Memory B cell (primary cell): ENCODE results near the gene RPP25L.
A peak's percentile ranks its signal among the peaks of the same experiment; 100 is the strongest.
"Not testable (repeated sequence)": the region's sequence is repeated elsewhere in the genome, so short reads cannot be mapped to it uniquely, and the experiment has no call there.

ENCODE experiments used
- ATAC-seq: fragments of 150-1000 bp; cut with Tn5 transposase; 2 replicates; pipeline ENCODE4 v1.10.0; 2021; ENCODE audit warnings: low read depth, mild to moderate bottlenecking, moderate library complexity
- DNase-seq, 2 donors: peaks; one replicate each; pipeline ENCODE4 v3.0.0; 2022; ENCODE audit warnings: low spot score in 2 of 2
- H3K27ac Mint-ChIP-seq: one replicate; pipeline ENCODE4 v1.8.0; 2022; ENCODE audit warnings: mild to moderate bottlenecking, moderate library complexity, mixed read lengths
- H3K27me3 Mint-ChIP-seq: one replicate; pipeline ENCODE4 v1.8.0; 2022; ENCODE audit warnings: mixed read lengths
- H3K36me3 Mint-ChIP-seq: one replicate; pipeline ENCODE4 v1.8.0; 2022; ENCODE audit warnings: mild to moderate bottlenecking, mixed read lengths
- H3K4me1 Mint-ChIP-seq: one replicate; pipeline ENCODE4 v1.8.0; 2022; ENCODE audit warnings: mixed read lengths
- H3K4me3 Mint-ChIP-seq: one replicate; pipeline ENCODE4 v1.8.0; 2022; ENCODE audit warnings: mild to moderate bottlenecking, moderate library complexity, mixed read lengths
- H3K9me3 Mint-ChIP-seq: one replicate; pipeline ENCODE4 v1.8.0; 2022; ENCODE audit warnings: mixed read lengths

Gene RPP25L

DNA sequence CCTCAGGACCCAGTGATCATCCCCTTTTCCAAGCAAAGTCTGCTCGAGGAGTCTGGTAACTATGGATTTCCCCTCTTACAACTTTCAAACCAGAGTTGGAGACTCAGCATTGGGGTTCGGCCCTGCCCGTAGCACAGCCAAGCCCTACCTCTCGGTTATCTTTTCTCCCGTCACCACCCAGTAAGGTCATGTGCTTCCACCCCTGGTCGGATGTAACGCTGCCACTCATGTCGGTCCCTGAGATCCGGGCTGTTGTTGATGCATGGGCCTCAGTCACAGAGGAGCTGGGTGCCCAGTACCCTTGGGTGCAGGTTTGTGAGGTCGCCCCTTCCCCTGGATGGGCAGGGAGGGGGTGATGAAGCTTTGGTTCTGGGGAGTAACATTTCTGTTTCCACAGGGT lies 35.8 kb upstream of the RPP25L start:
- peaks cover 19% of the 10 kb centered on the region for H3K4me1 Mint-ChIP-seq
- no peak for DNase-seq

DNA sequence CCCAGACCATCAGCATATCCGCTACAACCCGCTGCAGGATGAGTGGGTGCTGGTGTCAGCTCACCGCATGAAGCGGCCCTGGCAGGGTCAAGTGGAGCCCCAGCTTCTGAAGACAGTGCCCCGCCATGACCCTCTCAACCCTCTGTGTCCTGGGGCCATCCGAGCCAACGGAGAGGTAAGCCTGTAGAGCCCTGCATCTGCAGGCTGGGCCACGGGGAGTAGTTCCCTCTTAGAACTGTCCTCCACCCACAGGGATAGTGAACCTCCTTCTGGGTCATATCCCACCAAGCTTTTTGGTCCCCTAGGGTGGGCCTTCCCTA lies 35.1 kb upstream of the RPP25L start:
- Mint-ChIP-seq H3K4me1 (peaks cover 14% of the 10 kb centered on the region), H3K27me3 (no peaks in the 10 kb centered on the region), H3K27ac (peak overlapping the region; percentile 7), H3K9me3 (no peaks in the 10 kb centered on the region), H3K36me3 (peaks cover 5% of the 10 kb centered on the region), H3K4me3 (peak overlapping the region; percentile 96)
- no peak for ATAC-seq
- no peak for DNase-seq

More for the DNA sequence above, 35.8 kb upstream of the RPP25L start:
- H3K4me3 Mint-ChIP-seq = peak overlapping the region; percentile 96
- H3K9me3 Mint-ChIP-seq = no peaks in the 10 kb centered on the region
- H3K36me3 Mint-ChIP-seq = peaks cover 5% of the 10 kb centered on the region
- no peak for ATAC-seq
- H3K27me3 Mint-ChIP-seq = no peaks in the 10 kb centered on the region
- H3K27ac Mint-ChIP-seq = no peak overlapping the region

DNA sequence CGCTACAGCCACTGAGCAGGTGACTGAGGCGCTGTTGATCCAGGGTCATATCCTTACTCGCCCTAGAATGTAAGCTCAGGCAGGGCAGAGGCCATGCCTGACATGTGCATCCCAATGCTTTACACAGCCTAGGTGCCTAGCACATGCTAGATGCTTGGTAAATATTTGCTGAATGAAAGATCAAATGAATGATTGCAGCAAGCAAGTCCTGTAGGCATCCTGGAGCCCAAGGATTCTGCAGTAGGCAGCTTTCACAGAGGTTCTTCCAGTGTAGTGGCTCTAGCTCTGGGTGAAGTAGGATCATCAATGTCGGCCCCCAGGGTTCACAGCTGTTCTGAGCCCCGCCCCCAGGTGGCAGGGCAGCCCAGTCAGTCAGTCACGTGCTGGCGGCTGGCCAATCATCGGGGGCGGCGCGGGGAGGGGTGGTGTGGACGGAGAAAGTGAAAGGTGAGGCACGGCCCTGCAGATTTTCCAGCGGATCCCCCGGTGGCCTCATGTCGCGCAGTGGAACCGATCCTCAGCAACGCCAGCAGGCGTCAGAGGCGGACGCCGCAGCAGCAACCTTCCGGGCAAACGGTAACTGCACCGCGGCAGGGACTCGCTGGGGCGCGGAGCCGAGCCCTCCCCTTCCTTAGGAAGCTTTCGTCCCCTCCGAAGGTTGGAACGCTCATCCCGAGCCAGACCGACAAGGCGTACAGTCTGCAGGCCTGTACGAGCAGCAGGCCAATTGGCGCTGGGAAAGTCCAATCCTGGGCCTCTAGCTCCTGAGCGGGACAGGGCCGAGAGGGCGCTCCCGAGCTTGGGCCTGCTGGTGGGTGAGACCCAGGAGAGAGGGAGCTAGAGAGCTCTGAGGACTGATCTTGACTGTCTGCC lies 34.5 kb upstream of the RPP25L start, which contains the start of gene GALT:
GALT (plus strand) TSS at position 465 of the 873 bp plus-strand sequence; CDS start at position 495, 30 bp downstream.
- Mint-ChIP-seq H3K4me1 (peaks cover 14% of the 10 kb centered on the region), H3K27ac (peak within 1 kb of the TSS; percentile 75), H3K4me3 (peak within 1 kb of the TSS; percentile 96), H3K9me3 (no peaks in the 10 kb centered on the region), H3K36me3 (peaks cover 5% of the 10 kb centered on the region), H3K27me3 (no peaks in the 10 kb centered on the region)
- DNase-seq (peak; percentile 84 to 95), ATAC-seq (peak; percentile 95)

DNA sequence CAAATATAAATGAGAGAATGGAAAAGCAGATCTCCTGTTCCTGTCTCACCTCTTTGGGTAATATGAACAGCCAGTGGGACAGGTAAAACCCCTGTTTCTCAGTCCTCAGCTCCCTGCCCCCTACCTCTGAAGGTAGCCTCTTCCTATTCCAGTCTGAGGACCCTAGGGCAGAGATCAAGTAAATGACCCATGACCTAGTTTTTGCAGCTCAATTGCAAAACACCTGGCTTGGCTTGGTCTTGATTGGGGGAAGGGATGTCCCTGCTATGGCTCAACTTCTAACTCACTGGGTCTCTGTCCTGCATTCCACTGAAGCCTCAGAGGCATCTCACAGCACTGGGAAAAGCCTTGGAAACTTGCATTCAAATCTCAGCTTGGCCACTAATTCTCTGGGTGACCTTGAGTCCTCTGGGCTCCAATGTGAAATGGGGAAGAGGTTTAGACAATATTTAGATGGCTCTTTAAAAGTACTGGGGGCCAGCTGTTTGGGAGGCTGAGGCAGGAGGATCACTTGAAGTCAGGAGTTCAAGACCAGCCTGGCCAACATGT lies 32.9 kb upstream of the RPP25L start:
- peaks cover 5% of the 10 kb centered on the region for H3K36me3 Mint-ChIP-seq
- H3K27me3 Mint-ChIP-seq = no peaks in the 10 kb centered on the region
- ATAC-seq (no peak), DNase-seq (no peak)
- peaks cover 14% of the 10 kb centered on the region for H3K4me1 Mint-ChIP-seq
- no peak overlapping the region for H3K4me3 Mint-ChIP-seq
- no peaks in the 10 kb centered on the region for H3K9me3 Mint-ChIP-seq
- H3K27ac Mint-ChIP-seq = no peak overlapping the region

DNA sequence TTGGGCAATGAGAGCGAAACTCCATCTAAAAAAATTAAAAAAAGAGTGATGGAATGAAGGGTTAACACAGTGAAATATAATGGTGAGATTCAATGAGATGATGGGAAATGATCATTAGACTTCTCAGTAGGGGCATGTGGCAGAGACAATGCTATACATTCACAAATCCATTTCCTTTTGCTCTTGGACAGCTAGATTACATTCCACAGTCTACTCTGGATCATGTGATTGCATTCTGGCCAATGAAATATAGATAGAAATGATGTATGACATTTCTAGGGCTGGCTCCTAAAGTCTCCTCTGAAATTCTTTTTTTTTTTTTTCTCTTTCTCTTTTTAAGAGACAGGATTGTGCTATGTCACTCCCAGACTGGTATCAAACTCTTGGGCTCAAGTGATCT lies 30.8 kb upstream of the RPP25L start:
- Mint-ChIP-seq H3K4me3 (no peak overlapping the region), H3K9me3 (no peaks in the 10 kb centered on the region), H3K27ac (no peak overlapping the region), H3K36me3 (no peaks in the 10 kb centered on the region), H3K27me3 (no peaks in the 10 kb centered on the region), H3K4me1 (peaks cover 17% of the 10 kb centered on the region)
- no peak for ATAC-seq
- no peak for DNase-seq

DNA sequence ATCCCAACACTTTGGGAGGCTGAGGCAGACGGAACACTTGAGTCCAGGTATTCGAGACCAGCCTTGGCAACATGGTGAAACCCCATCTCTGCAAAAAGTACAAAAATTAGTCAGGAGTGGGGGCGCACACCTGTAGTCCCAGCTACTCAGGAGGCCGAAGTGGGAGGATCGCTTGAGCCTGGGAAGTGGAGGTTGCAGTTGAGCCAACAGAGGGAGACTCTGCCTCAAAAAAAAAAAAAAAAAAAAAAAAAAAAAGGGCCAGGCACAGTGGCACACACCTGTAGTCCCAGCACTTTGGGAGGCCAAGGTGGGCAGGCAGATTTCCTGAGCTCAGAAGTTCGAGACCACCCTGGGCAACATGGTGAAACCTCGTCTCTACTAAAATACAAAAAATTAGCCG lies 27.4 kb upstream of the RPP25L start:
- not testable (repeated sequence) for H3K27me3 Mint-ChIP-seq, ATAC-seq, H3K4me3 Mint-ChIP-seq, DNase-seq, H3K27ac Mint-ChIP-seq, H3K9me3 Mint-ChIP-seq, H3K36me3 Mint-ChIP-seq
- H3K4me1 Mint-ChIP-seq = peaks cover 20% of the 10 kb centered on the region

DNA sequence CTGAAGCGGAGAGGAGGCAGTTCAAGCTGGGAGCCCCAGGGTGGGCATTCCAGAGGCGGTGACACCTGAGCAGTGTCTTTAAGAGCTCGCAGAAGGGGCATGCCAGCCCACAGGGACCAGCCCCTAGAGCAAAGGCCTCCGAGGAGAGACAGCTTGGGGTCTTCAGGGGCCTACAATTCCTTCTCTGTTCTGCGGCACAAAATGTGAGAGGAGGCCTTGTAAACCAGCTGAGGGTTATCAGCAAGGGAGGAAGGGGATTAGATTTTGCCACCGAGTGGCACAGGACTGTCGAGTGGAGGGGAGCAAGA lies 26.2 kb upstream of the RPP25L start:
- Mint-ChIP-seq H3K27ac (peak overlapping the region; percentile 84), H3K27me3 (no peaks in the 10 kb centered on the region), H3K4me1 (peaks cover 24% of the 10 kb centered on the region), H3K4me3 (peak overlapping the region; percentile 90), H3K9me3 (no peaks in the 10 kb centered on the region), H3K36me3 (peaks cover 2% of the 10 kb centered on the region)
- ATAC-seq = no peak
- no peak for DNase-seq

DNA sequence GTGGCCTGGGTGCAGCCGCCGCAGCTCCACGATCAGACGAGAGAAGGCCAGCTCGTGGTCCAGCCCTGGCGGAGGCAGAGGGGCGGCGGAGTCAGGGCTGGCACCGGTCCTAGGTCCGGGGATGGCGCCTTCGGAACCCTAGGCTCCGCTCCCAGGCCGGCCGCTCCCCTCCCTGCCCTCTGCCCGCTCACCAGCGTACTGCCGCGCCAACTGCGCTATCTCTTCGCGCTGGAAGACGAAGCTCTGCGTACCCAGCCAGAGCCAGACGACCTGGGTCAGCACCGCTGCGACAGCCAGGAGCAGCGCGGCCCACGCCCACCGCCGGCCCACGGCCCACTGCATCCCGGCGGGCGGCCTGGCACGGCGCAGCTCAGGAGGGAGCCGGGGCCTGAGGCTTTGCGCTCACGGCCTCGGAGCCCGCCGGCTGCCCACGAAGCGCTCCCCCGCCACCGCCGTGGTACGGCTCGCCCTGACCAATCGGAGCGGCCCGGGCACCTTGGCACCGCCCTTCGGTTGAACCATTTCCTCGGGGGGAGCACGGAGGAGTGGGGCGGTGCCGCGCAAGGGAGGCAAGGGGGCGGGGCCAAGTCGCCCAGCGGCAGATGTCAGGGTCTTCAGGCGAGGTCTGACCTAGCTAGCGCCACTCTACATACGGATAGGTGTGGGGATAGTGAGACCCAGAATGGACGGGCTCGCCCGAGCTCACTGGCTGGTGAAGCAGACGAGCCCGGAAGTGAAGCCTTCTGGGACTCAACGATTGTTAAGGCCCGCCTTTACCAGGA lies 25.6 kb upstream of the RPP25L start, which contains the start of gene SIGMAR1:
SIGMAR1 (minus strand) TSS at position 432 of the 782 bp plus-strand sequence; CDS start at position 342, 90 bp downstream.
- Mint-ChIP-seq H3K4me3 (peak within 1 kb of the TSS; percentile 90), H3K9me3 (no peaks in the 10 kb centered on the region), H3K27me3 (no peaks in the 10 kb centered on the region), H3K4me1 (peaks cover 24% of the 10 kb centered on the region), H3K27ac (peak within 1 kb of the TSS; percentile 84), H3K36me3 (peaks cover 2% of the 10 kb centered on the region)
- peak; percentile 93 for ATAC-seq
- DNase-seq = peak; percentile 94 to 97

DNA sequence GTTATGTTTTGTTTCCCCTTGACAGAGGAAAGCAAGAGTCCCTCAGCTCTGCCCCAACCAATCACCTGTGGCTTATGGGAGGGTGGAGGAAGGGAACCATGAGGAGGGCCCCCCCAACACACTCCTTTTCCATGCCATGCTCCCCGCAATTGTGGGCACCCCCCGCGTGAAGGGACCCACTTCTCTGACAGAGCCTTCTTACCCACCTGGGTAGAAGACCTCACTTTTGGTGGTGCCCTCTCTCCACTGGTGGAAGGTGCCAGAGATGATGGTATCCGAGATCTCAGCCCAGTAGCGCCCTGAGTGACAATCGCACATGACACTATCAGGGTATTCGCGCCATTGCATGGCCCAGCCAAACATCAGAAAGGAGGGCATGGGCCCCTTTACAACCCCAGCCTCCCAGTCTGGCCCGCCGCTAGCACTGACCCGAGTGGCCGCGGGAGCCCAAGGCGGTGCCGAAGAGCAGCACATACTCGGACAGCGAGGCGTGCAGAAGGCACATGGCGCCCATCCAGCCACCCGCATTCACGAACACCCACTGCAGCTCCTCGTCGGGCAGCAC lies 25.0 kb upstream of the RPP25L start:
- DNase-seq (peak in 1 of 2 donors; percentile 32), ATAC-seq (no peak)
- Mint-ChIP-seq H3K36me3 (peaks cover 2% of the 10 kb centered on the region), H3K9me3 (no peaks in the 10 kb centered on the region), H3K27ac (peak overlapping the region; percentile 84), H3K4me3 (peak overlapping the region; percentile 90), H3K4me1 (peaks cover 24% of the 10 kb centered on the region), H3K27me3 (no peaks in the 10 kb centered on the region)

DNA sequence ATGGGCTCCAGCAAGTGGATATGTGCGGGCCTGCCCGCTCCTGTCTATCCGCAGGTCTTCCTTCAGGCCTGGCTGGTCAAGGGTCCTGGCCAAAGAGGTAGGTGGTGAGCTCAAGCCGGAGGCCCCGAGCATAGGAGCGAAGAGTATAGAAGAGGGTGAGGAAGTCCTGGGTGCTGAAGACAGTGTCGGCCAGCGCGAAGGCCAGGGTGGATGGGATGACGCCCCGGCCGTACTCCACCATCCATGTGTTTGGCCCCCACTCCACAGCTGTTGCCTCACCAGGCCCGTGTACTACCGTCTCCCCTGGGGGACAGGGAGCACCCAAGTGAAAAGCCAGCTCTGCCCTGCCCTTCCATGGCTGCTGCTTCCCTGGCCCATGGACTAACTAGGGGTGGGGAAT lies 23.7 kb upstream of the RPP25L start:
- no peak for ATAC-seq
- Mint-ChIP-seq H3K4me3 (peak overlapping the region; percentile 57), H3K27me3 (peaks cover under 1% of the 10 kb centered on the region), H3K36me3 (peaks cover 2% of the 10 kb centered on the region), H3K4me1 (peaks cover 24% of the 10 kb centered on the region), H3K9me3 (no peaks in the 10 kb centered on the region), H3K27ac (no peak overlapping the region)
- DNase-seq = no peak

DNA sequence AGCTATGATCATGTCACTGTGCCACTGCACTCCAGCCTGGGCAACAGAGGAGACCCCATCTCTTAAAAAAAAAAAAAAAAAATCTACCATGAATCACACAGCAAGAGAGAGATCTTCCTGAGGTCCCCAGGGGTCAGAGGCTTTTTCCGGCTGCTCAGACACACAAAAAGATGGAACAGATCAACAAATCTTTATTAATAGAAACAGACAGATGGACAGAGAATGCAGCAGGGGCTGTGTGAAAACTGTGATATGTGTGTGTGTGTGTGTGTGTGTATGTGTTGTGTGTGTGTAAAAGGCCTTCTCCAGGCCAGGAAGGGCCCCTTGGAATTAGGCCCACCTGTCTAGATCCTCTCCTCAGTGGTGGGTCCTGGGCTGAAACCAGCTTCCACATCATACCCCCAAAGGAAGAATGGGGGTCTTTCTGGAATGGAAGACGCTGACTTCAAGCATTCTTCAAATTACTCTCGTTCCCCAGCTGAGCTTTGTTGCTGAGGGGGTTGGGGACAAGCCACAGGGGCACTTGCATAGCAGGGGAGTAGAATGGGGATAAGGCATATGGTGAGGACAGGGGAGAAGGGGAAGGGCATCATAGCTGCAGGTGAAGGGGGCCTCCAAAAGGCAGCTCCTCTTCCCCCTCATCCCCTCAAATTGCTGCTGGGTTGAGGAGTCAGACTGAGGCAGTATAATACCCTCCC lies 22.8 kb upstream of the RPP25L start:
- Mint-ChIP-seq H3K4me1 (peaks cover 24% of the 10 kb centered on the region), H3K27ac (no peak overlapping the region), H3K27me3 (peaks cover 2% of the 10 kb centered on the region), H3K36me3 (peaks cover 2% of the 10 kb centered on the region), H3K4me3 (no peak overlapping the region), H3K9me3 (no peaks in the 10 kb centered on the region)
- ATAC-seq = no peak
- DNase-seq = no peak

DNA sequence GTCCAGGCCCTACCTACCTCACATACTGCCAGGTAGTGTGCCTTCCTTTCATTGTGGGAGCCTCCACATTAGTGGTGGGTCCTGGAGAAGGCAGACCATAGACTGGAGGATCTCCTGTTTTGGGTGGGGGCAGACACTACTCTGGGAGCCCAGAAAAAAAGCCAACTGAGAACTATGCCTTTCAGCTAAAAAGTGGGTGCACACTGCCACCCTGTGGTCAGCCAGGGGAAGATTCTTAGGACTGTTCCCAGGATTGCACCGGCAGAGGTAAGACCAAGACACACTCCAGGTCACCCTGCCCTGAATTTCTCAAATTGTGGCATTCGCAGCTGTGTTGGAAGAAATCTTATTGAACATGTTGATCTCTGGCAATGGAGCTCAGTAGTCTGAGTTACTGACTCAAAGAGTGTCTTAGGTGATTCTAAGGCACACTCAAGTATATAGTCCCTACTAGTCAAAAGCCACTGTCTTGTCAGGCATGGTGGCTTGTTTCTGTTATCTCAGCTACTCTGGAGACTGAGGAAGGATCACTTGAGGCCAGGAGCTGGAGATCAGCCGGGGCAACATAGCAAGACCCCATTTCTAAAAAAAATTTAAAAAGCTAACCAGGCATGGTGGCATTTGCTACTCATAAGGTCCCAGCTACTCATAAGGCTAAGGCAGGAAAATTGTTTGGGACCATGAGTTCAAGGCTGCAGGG lies 22.1 kb upstream of the RPP25L start:
- no peak overlapping the region for H3K27ac Mint-ChIP-seq
- DNase-seq = peak; percentile 69 to 73
- no peak overlapping the region for H3K4me3 Mint-ChIP-seq
- H3K4me1 Mint-ChIP-seq = peaks cover 28% of the 10 kb centered on the region
- ATAC-seq = peak; percentile 26
- peaks cover 2% of the 10 kb centered on the region for H3K36me3 Mint-ChIP-seq
- peaks cover 6% of the 10 kb centered on the region for H3K27me3 Mint-ChIP-seq
- H3K9me3 Mint-ChIP-seq = no peaks in the 10 kb centered on the region

DNA sequence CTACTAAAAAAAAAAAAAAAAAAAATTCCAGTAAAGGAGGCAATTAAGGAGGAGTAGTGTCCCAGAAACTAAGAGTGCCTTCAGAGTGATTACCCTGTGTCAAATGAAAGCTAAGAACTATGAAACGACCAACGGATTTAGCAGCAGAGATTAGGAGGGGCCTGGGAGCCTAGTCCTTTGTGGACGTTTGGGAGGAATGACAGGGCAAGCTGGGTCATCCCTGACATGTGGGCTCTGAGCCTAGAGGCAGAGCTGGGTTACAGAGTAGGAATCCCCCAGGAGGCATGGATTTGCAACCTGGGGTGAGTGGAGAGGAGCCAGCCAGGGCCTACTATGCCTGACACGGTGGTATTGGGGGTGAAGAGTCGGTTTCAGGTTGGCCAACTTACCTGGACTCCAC lies 21.3 kb upstream of the RPP25L start:
- no peak for DNase-seq
- Mint-ChIP-seq H3K4me3 (no peak overlapping the region), H3K36me3 (peaks cover 5% of the 10 kb centered on the region), H3K9me3 (no peaks in the 10 kb centered on the region), H3K27me3 (peaks cover 10% of the 10 kb centered on the region), H3K4me1 (peaks cover 27% of the 10 kb centered on the region), H3K27ac (no peak overlapping the region)
- no peak for ATAC-seq
